ENCODE results near the gene PPCS. TPM values are rescaled to one million over a fixed set of nuclear protein-coding genes. Genes with fewer than 3 reads are reported as not detected.

Gene PPCS
- 39.6 and 42.0 TPM in 2 replicates for total RNA-seq

DNA sequence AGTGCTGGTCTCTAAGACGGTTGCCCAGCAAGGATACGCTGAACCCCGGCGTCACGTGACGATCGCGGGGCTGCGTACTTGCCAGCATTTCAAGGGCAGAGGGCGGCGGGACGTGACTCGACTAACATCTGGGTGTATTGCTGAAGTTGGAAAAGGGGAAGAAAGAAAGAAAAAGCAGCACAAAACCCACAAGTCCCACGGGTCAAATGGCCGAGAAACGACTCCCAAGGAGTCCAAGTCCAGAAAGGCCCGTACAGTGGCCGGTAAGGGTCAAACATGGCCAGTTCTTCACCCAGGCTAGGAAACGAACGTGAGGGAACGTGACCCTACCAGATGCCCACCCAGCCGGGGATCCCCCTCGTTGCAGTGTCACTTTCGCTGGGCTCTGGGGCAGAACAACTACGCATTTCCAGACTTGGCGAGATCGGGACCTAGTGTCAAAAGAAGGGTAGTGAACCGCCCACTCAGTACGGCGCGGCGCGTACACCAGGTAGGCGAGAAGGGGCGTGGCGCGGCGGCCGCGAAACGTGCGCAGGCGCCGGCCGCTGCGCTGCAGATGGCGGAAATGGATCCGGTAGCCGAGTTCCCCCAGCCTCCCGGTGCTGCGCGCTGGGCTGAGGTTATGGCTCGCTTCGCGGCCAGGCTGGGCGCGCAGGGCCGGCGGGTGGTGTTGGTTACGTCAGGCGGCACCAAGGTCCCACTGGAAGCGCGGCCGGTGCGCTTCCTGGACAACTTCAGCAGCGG lies at the start of gene PPCS, which contains the start of gene ZMYND12:
PPCS (plus strand) TSS at position 534 of the 744 bp plus-strand sequence; CDS start at position 557, 23 bp downstream.
ZMYND12 (minus strand) TSS at position 13 of the 744 bp plus-strand sequence. CDS start 25 bp downstream, outside the sequence.

DNA sequence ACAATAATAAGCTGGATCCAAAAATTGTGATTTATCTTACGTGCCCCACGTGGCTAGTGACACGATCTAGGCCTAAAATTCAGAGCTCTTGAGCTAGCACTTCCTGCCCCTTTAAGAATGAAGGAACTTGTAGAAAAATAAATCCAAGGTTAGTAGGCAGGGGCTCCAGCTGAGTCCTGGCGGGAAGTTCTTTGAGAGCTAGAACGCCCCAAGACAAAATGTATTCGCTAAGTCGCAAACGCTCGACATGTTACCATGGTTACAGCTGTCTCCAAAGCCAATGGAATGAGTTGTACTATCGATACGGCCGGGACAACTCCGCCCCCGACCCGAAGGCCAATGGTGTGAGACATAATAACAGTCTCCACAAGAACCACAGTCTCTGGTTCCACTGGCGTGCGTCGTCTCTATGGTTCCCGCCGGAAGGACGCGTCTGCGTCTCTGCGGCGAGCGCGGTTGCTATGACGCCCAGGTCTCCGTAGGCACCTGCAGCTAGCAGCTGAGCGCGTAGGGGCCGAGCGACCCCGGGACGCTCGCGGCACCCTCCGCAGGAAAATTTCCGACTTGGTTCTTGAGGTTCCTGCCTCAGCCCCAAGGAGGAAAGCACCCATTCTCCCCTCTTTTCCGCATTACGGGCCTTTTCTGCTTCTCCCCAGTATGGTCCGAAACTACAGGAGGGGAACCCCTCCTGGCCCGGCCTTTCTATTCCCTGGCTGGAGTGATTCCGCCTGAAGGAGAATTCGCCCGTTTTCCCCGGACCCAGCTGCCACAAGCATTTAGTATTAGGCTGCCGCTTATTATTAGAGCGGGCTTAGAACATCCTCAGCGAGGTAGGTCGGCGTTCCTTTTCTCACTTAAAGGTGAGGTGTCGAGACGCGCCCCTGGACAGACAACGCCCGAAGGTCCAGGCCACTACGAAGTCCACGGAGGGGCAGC lies 6.8 kb downstream of the PPCS start, which contains the start of gene CCDC30:
CCDC30 (plus strand) TSS at position 459 of the 936 bp plus-strand sequence. CDS start 17,266 bp downstream, outside the sequence.

Other genes with a start within 250 kb of the PPCS start
- gene FOXJ3, start 121.3 kb upstream of the PPCS start, total RNA-seq = 16.4 and 20.2 TPM in 2 replicates
- under 0.01 TPM in 1 of 2 replicates, not detected in the other for gene RIMKLA, start 75.8 kb upstream of the PPCS start, total RNA-seq
- gene ZMYND12, start 521 bp upstream of the PPCS start, total RNA-seq = 0.34 and 0.47 TPM in 2 replicates
- gene CCDC30, start 6.7 kb downstream of the PPCS start, total RNA-seq = 0.20 TPM in 2 replicates
- gene PPIH, start 201.9 kb downstream of the PPCS start, total RNA-seq = 51.2 and 61.2 TPM in 2 replicates
- gene YBX1, start 225.9 kb downstream of the PPCS start, total RNA-seq = 770 and 779 TPM in 2 replicates

Measured in mammary microvascular endothelial cell (primary cell).